Brain microvascular endothelial cell (primary cell): ENCODE measurements around the gene LUZP4.

Experiments used
- DNase-seq: peaks from one replicate; pipeline ENCODE4 v3.0.0-alpha.2; 2020
- H3K27ac ChIP-seq: fragments of 250-450 bp; sonication (Bioruptor Pico); 2 replicates; pipeline ENCODE4 v1.5.1; 2020; ENCODE audit warnings: mild to moderate bottlenecking, moderate library complexity
- H3K27me3 ChIP-seq: fragments of 250-450 bp; sonication (Bioruptor Pico); replicated peaks from 2 replicates; pipeline ENCODE4 v1.5.1; 2020; ENCODE audit warnings: mild to moderate bottlenecking
- H3K36me3 ChIP-seq: fragments of 250-450 bp; sonication (Bioruptor Pico); replicated peaks from 2 replicates; pipeline ENCODE4 v1.5.1; 2020; ENCODE audit warnings: mild to moderate bottlenecking
- H3K4me3 ChIP-seq: 2 replicates; pipeline ENCODE4 v1.5.1; 2011; ENCODE audit warnings: low read depth, mild to moderate bottlenecking, control low read depth, low read length, moderate library complexity
- in situ Hi-C: cut with HindIII; loops from 2 replicates; pipeline ENCODE4 v1.10.0; 2017; ENCODE audit warnings: low sequenced_read_pairs, low pct_ligation_motif_present
- TF ChIP-seq, protein P1 (sequence below): IDR thresholded peaks from 2 replicates; pipeline ENCODE4 v1.5.1; 2011; ENCODE audit warnings: low read depth, mild to moderate bottlenecking, moderate library complexity, low read length, control low read depth, inconsistent platforms; ENCODE audit errors: missing control alignments

LUZP4 gene

DNA sequence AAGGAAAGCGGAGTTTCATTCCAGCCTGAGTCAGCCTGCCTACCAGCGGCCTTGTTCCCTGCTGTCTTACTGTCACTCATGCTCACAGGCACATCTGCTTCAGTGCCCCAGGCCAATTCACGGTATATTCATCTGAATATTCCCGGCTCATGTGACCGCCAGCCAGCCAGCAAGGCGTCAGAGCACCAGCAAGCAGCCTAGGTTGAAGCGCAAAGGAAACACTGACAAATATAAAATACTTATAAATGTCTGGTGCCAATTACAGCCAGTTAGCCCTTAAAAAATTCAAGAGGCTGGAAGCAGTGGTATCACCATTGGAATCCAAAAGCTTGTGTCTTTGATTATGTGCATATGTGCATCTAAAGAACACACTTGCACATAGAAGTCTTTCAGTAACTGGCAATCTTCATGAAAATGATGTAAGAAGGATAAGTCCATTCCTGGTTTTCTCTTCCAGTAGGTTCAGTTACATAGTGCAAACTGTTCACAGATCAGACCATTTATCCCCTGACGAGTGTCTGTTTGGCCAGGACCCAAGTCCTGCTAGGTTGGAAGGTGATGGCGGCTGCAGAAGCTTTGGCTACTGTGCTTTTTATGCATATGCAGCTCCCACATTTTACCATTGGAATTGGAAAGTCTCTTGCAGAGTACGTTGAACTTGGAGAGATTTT is 61.3 kb downstream of the LUZP4 start:
- Histone ChIP-seq H3K27me3 (no peaks in the 10 kb centered on the region), H3K4me3 (no peak overlapping the region), H3K27ac (no peak overlapping the region), H3K36me3 (no peaks in the 10 kb centered on the region)
- in situ Hi-C loops = no loop called here
- DNase-seq = no peak
- TF ChIP-seq, protein P1, sequence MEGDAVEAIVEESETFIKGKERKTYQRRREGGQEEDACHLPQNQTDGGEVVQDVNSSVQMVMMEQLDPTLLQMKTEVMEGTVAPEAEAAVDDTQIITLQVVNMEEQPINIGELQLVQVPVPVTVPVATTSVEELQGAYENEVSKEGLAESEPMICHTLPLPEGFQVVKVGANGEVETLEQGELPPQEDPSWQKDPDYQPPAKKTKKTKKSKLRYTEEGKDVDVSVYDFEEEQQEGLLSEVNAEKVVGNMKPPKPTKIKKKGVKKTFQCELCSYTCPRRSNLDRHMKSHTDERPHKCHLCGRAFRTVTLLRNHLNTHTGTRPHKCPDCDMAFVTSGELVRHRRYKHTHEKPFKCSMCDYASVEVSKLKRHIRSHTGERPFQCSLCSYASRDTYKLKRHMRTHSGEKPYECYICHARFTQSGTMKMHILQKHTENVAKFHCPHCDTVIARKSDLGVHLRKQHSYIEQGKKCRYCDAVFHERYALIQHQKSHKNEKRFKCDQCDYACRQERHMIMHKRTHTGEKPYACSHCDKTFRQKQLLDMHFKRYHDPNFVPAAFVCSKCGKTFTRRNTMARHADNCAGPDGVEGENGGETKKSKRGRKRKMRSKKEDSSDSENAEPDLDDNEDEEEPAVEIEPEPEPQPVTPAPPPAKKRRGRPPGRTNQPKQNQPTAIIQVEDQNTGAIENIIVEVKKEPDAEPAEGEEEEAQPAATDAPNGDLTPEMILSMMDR = no peak

DNA sequence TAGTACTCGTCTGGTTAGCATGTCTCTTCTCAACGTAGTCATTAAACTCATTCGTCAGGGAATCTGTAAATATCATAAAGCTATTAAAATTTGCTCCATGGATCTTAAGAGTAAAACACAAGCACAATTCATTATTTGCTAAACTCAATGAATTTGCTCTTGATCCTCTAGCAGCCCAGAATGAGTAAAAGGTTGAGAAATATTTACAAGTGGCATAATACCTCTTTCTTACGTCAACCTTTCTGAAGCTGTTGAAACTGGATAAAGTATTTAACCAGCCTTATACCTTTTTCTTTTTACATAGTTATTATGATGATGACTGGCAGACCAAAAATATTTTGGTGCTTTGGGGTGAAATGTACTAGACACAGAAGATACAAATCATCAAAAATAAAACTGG is 66.9 kb downstream of the LUZP4 start:
- Histone ChIP-seq H3K27me3 (no peaks in the 10 kb centered on the region), H3K36me3 (no peaks in the 10 kb centered on the region), H3K4me3 (no peak overlapping the region), H3K27ac (no peak overlapping the region)
- no peak for DNase-seq
- TF ChIP-seq, protein P1 = no peak
- in situ Hi-C loops = no loop called here
